Mononuclear cell (primary cell): Measurements from ENCODE around the gene MCC. TPM values are rescaled to one million over a fixed set of nuclear protein-coding genes. Genes with fewer than 3 reads are reported as not detected.
"Not testable (repeated sequence)": the region's sequence is repeated elsewhere in the genome, so short reads cannot be mapped to it uniquely, and the experiment has no call there.

ENCODE experiments used
- H3K27me3 ChIP-seq: 2 replicates; pipeline ENCODE4 v1.6.0; 2011; ENCODE audit warnings: low read length, control low read depth; ENCODE audit not compliant: insufficient read depth
- H3K4me1 ChIP-seq: 2 replicates; pipeline ENCODE4 v1.5.1; 2011; ENCODE audit warnings: mild to moderate bottlenecking, low read length, control low read depth; ENCODE audit not compliant: insufficient read depth
- H3K4me3 ChIP-seq: 2 replicates; pipeline ENCODE4 v1.5.1; 2011; ENCODE audit warnings: mild to moderate bottlenecking, low read length, moderate library complexity
- H3K9me3 ChIP-seq: 2 replicates; pipeline ENCODE4 v1.5.1; 2011; ENCODE audit warnings: low read depth, mild to moderate bottlenecking, control low read depth, low read length
- total RNA-seq: library from RNA; depleted of rRNA; stranded (reverse); fragments of >200 nt; gene quantifications from one replicate; pipeline ENCODE4 v1.2.3, GENCODE V29; 2012

MCC gene
- total RNA-seq, 1 donor, result 1.0 TPM

GRCh38 chr5:113085880-113086409, 402.3 kb downstream of the MCC start:
- no peaks in the 10 kb centered on the region for H3K4me1 ChIP-seq
- H3K4me3 ChIP-seq, result no peak overlapping the region
- no peaks in the 10 kb centered on the region for H3K27me3 ChIP-seq
- H3K9me3 ChIP-seq, result no peaks in the 10 kb centered on the region

- H3K9me3 ChIP-seq, result no peaks in the 10 kb centered on the region
- H3K27me3 ChIP-seq, result no peaks in the 10 kb centered on the region
- no peaks in the 10 kb centered on the region for H3K4me1 ChIP-seq
- no peak overlapping the region for H3K4me3 ChIP-seq
Measured at GRCh38 chr5:113085084-113085414, 403.2 kb downstream of the MCC start.

GRCh38 chr5:113084402-113085083, 403.7 kb downstream of the MCC start:
- H3K9me3 ChIP-seq, result no peaks in the 10 kb centered on the region
- no peaks in the 10 kb centered on the region for H3K4me1 ChIP-seq
- no peak overlapping the region for H3K4me3 ChIP-seq
- no peaks in the 10 kb centered on the region for H3K27me3 ChIP-seq

DNA sequence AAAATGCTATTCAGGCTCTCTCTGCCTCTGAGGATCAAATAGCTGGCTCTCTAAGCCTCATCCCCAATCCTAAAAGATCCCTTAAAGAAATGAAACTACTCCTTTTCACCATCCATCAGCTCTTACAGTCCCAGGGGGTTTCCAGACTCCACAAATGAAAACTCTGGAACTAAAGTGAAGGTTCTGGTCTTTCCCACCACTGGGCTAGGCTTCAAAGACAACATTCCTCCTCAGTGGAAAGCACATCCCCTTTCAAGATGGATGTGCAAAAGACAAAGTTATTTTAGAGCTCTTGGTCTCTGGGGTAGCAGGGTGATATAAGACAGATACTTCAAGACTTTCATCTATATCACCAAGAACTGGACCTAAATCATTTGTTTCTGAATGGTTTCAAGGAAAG, 404.8 kb downstream of the MCC start:
- no peaks in the 10 kb centered on the region for H3K27me3 ChIP-seq
- no peak overlapping the region for H3K4me3 ChIP-seq
- no peaks in the 10 kb centered on the region for H3K4me1 ChIP-seq
- no peaks in the 10 kb centered on the region for H3K9me3 ChIP-seq

DNA sequence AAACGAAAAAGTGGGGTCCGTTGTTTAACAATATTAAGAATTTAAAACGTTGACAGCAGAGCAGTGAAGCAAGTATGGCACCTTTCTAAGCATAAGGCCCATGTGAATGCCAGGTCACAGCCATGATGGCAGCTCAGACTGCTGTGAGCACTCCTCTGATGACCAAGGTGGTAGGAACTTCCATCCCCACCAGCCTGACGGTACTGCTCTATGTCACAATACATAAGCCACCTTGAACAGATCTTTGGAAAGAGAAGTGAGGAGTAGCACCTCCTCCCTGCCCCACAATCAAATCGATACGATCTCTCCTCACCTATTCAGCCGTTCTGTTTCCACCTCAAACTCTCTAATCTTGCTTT, 405.7 kb downstream of the MCC start:
- no peak overlapping the region for H3K4me3 ChIP-seq
- H3K27me3 ChIP-seq, result no peaks in the 10 kb centered on the region
- no peaks in the 10 kb centered on the region for H3K4me1 ChIP-seq
- no peaks in the 10 kb centered on the region for H3K9me3 ChIP-seq

GRCh38 chr5:113081881-113082546, 406.2 kb downstream of the MCC start:
- no peaks in the 10 kb centered on the region for H3K27me3 ChIP-seq
- no peaks in the 10 kb centered on the region for H3K4me1 ChIP-seq
- no peak overlapping the region for H3K4me3 ChIP-seq
- H3K9me3 ChIP-seq, result no peaks in the 10 kb centered on the region

- Histone ChIP-seq H3K27me3 (no peaks in the 10 kb centered on the region), H3K4me3 (no peak overlapping the region), H3K9me3 (no peaks in the 10 kb centered on the region), H3K4me1 (no peaks in the 10 kb centered on the region)
Measured at GRCh38 chr5:113081091-113081839, 407.0 kb downstream of the MCC start.

DNA sequence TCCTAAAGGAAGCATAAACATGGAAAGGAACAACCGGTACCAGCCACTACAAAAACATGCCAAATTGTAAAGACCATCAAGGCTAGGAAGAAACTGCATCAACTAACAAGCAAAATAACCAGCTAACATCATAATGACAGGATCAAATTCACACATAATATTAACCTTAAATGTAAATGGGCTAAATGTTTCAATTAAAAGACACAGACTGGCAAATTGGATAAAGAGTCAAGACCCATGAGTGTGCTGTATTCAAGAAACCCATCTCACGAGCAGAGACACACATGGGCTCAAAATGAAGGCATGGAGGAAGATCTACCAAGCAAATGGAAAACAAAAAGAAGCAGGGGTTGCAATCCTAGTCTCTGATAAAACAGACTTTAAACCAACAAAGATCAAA, 411.6 kb downstream of the MCC start:
- H3K9me3 ChIP-seq, H3K4me1 ChIP-seq, H3K27me3 ChIP-seq, H3K4me3 ChIP-seq: not testable (repeated sequence)

DNA sequence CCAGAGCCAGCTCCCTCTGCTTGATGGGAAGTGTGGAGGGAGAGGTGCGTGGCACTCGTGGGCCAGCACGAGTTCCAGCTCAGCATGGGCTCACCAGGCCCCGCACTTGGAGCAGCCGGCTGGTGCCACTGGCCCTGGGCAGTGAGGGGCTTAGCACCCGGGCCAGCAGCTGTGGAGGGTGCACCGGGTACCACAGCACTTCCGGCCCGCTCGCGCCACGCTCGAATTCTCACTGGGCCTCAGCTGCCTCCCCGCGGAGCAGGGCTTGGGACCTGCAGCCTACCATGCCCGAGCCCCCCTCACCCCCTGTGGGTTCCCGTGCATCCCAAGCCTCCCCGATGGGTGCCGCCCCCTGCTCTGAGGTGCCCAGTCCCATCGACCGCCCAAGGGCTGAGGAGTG, 413.2 kb downstream of the MCC start:
- Histone ChIP-seq H3K9me3 (no peaks in the 10 kb centered on the region), H3K4me1 (no peaks in the 10 kb centered on the region), H3K27me3 (no peaks in the 10 kb centered on the region), H3K4me3 (no peak overlapping the region)

DNA sequence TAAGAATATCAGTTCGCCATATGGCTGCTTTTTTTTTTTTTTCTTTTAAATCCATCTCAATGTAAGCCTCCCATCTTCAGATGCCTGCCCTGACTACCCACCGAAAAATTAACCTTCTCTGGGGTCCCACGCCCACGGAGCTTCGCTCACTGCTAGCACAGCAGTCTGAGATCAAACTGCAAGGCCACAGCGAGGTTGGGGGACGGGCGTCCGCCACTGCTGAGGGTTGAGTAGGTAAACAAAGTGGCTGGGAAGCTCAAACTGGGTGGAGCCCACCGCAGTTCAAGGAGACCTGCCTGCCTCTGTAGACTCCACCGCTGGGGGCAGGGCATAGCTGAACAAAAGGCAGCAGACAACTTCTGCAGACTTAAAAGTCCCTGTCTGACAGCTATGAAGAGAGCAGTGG, 414.6 kb downstream of the MCC start:
- not testable (repeated sequence) for H3K4me3 ChIP-seq, H3K9me3 ChIP-seq, H3K4me1 ChIP-seq, H3K27me3 ChIP-seq

DNA sequence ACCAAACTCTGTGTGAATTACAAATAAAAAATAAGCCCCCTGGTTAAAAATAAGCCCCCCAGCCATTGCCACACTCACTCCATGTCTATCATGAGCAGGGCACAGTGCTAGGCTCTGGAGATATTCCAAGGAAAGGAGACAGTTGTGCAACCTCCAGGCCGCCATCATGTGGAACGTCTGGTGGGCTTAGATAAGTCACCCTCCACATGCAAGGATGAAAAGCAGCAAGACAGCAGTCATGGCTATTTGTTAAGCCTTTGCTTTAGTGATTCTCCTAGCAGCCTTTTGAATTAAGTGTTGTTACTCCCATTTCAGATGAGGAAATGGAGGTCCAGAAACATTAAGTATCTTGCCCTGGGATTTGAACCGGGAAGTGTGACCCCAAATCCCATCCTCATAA, 416.9 kb downstream of the MCC start:
- H3K9me3 ChIP-seq, result no peaks in the 10 kb centered on the region
- H3K27me3 ChIP-seq, result no peaks in the 10 kb centered on the region
- H3K4me1 ChIP-seq, result no peaks in the 10 kb centered on the region
- no peak overlapping the region for H3K4me3 ChIP-seq

DNA sequence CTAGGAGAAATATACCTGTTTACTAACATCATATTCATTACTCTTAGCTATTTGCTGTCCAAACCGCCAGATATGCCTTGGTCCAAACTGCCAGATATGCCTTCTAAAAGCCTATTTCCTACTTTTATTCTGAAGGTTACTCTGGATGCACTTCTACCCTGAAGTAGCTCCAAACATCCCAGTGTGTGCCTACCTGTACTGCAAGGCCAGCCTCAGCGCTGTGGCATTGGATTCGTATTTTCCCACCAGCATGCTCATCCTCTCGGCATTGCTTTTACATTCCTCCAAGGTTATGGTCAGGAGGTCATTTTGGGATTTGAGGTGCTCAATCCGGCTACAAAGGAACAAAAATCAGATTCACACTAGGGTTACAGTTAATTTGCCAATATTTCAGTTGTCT, 417.4 kb downstream of the MCC start:
- H3K4me3 ChIP-seq, result no peak overlapping the region
- no peaks in the 10 kb centered on the region for H3K4me1 ChIP-seq
- H3K9me3 ChIP-seq, result no peaks in the 10 kb centered on the region
- H3K27me3 ChIP-seq, result no peaks in the 10 kb centered on the region

DNA sequence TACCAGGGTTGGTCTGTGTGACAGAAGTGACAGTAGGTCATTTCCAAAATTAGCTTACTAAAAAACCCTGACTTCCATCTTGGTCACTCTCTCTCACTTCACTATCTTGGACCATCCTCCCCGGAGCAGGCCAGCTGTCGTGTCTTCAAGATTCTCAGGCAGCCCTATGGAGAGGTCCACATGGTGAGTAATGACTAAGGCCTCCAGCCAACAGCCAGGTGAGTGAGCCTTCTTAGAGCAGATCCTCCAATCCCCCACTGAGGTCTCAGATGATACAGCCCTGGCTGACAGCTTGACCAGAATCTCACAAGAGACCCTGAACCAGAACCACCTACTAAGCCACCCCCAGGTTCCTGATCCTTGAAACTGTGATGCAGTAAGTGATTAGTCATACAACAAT, 419.7 kb downstream of the MCC start:
- no peak overlapping the region for H3K4me3 ChIP-seq
- no peaks in the 10 kb centered on the region for H3K9me3 ChIP-seq
- no peaks in the 10 kb centered on the region for H3K27me3 ChIP-seq
- H3K4me1 ChIP-seq, result no peaks in the 10 kb centered on the region

- H3K4me1 ChIP-seq, result no peaks in the 10 kb centered on the region
- H3K9me3 ChIP-seq, result no peaks in the 10 kb centered on the region
- no peaks in the 10 kb centered on the region for H3K27me3 ChIP-seq
- no peak overlapping the region for H3K4me3 ChIP-seq
Measured at GRCh38 chr5:113067635-113068344, 420.5 kb downstream of the MCC start.

GRCh38 chr5:113065626-113066025, 422.6 kb downstream of the MCC start:
- H3K4me3 ChIP-seq, result no peak overlapping the region
- H3K9me3 ChIP-seq, result no peaks in the 10 kb centered on the region
- H3K4me1 ChIP-seq, result no peaks in the 10 kb centered on the region
- H3K27me3 ChIP-seq, result no peaks in the 10 kb centered on the region
